Effector CD4-positive, alpha-beta T cell (primary cell): ENCODE measurements around the gene KIF26B.

Source experiments
- DNase-seq: peaks from one replicate; pipeline ENCODE4 v3.0.0-alpha.2; 2020

The KIF26B gene

GRCh38 chr1:245245021-245245667, 90.4 kb downstream of the KIF26B start:
- DNase-seq, result no peak

- DNase-seq, result no peak
These were observed 91.6 kb downstream of the KIF26B start for GRCh38 chr1:245246433-245246832.

GRCh38 chr1:245247356-245247755, 92.6 kb downstream of the KIF26B start:
- DNase-seq, result no peak

GRCh38 chr1:245247801-245248200, 93.0 kb downstream of the KIF26B start:
- DNase-seq, result no peak

- no peak for DNase-seq
These were observed 93.5 kb downstream of the KIF26B start for GRCh38 chr1:245248231-245248731.

GRCh38 chr1:245255783-245256182, 101.0 kb downstream of the KIF26B start:
- no peak for DNase-seq

- DNase-seq, result no peak
These were observed 101.7 kb downstream of the KIF26B start for GRCh38 chr1:245256528-245256927.

- DNase-seq, result no peak
These were observed 103.6 kb downstream of the KIF26B start for GRCh38 chr1:245258271-245258920.

GRCh38 chr1:245260110-245260882, 105.5 kb downstream of the KIF26B start:
- no peak for DNase-seq

- DNase-seq, result no peak
These were observed 106.1 kb downstream of the KIF26B start for GRCh38 chr1:245260883-245261282.

- DNase-seq, result no peak
These were observed 107.0 kb downstream of the KIF26B start for GRCh38 chr1:245261786-245262185.

GRCh38 chr1:245263529-245264095, 108.8 kb downstream of the KIF26B start:
- DNase-seq, result no peak

GRCh38 chr1:245264226-245264625, 109.4 kb downstream of the KIF26B start:
- DNase-seq, result no peak

GRCh38 chr1:245266105-245266504, 111.3 kb downstream of the KIF26B start:
- DNase-seq, result no peak

- no peak for DNase-seq
These were observed 115.3 kb downstream of the KIF26B start for GRCh38 chr1:245270063-245270462.

- DNase-seq, result no peak
These were observed 116.2 kb downstream of the KIF26B start for GRCh38 chr1:245270972-245271371.

GRCh38 chr1:245272676-245273075, 117.9 kb downstream of the KIF26B start:
- no peak for DNase-seq

- no peak for DNase-seq
These were observed 121.7 kb downstream of the KIF26B start for GRCh38 chr1:245276445-245276844.

GRCh38 chr1:245277276-245277675, 122.5 kb downstream of the KIF26B start:
- no peak for DNase-seq

GRCh38 chr1:245278846-245279245, 124.1 kb downstream of the KIF26B start:
- no peak for DNase-seq

GRCh38 chr1:245279346-245279745, 124.6 kb downstream of the KIF26B start:
- DNase-seq, result no peak

- DNase-seq, result no peak
These were observed 128.2 kb downstream of the KIF26B start for GRCh38 chr1:245283001-245283400.

- no peak for DNase-seq
These were observed 130.4 kb downstream of the KIF26B start for GRCh38 chr1:245285168-245285567.
